H9 (cell line): ENCODE data around the gene SPEM3. TPM values are rescaled to one million over a fixed set of nuclear protein-coding genes. Genes with fewer than 3 reads are reported as not detected.
A peak's percentile ranks its signal among the peaks of the same experiment; 100 is the strongest.

Experiments
- DNase-seq: peaks from one replicate; pipeline ENCODE4 v3.0.0-alpha.2; 2017
- H2AFZ ChIP-seq: one replicate; pipeline ENCODE4 v1.6.1; 2013; ENCODE audit warnings: mild to moderate bottlenecking, low read length, control low read depth, moderate library complexity
- H2AK5ac ChIP-seq: 2 replicates; pipeline ENCODE4 v1.6.1; 2013; ENCODE audit warnings: low read length, control low read depth, mixed read lengths; ENCODE audit not compliant: insufficient read length
- H2BK120ac ChIP-seq: one replicate; pipeline ENCODE4 v1.6.1; 2013; ENCODE audit warnings: low read depth, mild to moderate bottlenecking, low read length, control low read depth, inconsistent platforms; ENCODE audit not compliant: poor library complexity, severe bottlenecking
- H2BK12ac ChIP-seq: 2 replicates; pipeline ENCODE4 v1.6.1; 2013; ENCODE audit warnings: low read length, control low read depth, mixed read lengths, low read depth; ENCODE audit not compliant: insufficient read length
- H2BK15ac ChIP-seq: 2 replicates; pipeline ENCODE4 v1.6.1; 2013; ENCODE audit warnings: low read depth, low read length, control low read depth
- H2BK20ac ChIP-seq: one replicate; pipeline ENCODE4 v1.6.1; 2013; ENCODE audit warnings: low read depth, mild to moderate bottlenecking, low read length, control low read depth, inconsistent platforms; ENCODE audit not compliant: poor library complexity, severe bottlenecking
- H2BK5ac ChIP-seq: 2 replicates; pipeline ENCODE4 v1.6.1; 2013; ENCODE audit warnings: low read length, control low read depth, mixed read lengths; ENCODE audit not compliant: insufficient read length
- H3K14ac ChIP-seq: 2 replicates; pipeline ENCODE4 v1.6.1; 2013; ENCODE audit warnings: low read length, control low read depth; ENCODE audit not compliant: insufficient read depth
- H3K18ac ChIP-seq: 2 replicates; pipeline ENCODE4 v1.6.1; 2013; ENCODE audit warnings: low read depth, mild to moderate bottlenecking, mixed read lengths, low read length, control low read depth; ENCODE audit not compliant: insufficient read length
- H3K23ac ChIP-seq: 2 replicates; pipeline ENCODE4 v1.6.1; 2013; ENCODE audit warnings: low read length, control low read depth, mixed read lengths, low read depth; ENCODE audit not compliant: insufficient read length
- H3K23me2 ChIP-seq: 2 replicates; pipeline ENCODE4 v1.6.1; 2013; ENCODE audit warnings: low read depth, mild to moderate bottlenecking, mixed read lengths, low read length, control low read depth; ENCODE audit not compliant: insufficient read length, poor library complexity, severe bottlenecking
- H3K27ac ChIP-seq: 2 replicates; pipeline ENCODE4 v1.5.1; 2013; ENCODE audit warnings: low read length, control low read depth, mixed read lengths, low read depth; ENCODE audit not compliant: insufficient read length
- H3K27me3 ChIP-seq: 2 replicates; pipeline ENCODE4 v1.6.1; 2013; ENCODE audit warnings: low read length, control low read depth, inconsistent platforms; ENCODE audit not compliant: insufficient read depth
- H3K4ac ChIP-seq: 2 replicates; pipeline ENCODE4 v1.6.1; 2013; ENCODE audit warnings: low read depth, mild to moderate bottlenecking, control low read depth, inconsistent platforms, low read length, moderate library complexity
- H3K4me1 ChIP-seq: 2 replicates; pipeline ENCODE4 v1.6.1; 2013; ENCODE audit warnings: low read length, control low read depth, inconsistent platforms; ENCODE audit not compliant: insufficient read depth
- H3K4me2 ChIP-seq: 2 replicates; pipeline ENCODE4 v1.6.1; 2013; ENCODE audit warnings: low read length, control low read depth, mixed read lengths; ENCODE audit not compliant: insufficient read length, insufficient read depth
- H3K56ac ChIP-seq: 2 replicates; pipeline ENCODE4 v1.6.1; 2013; ENCODE audit warnings: low read depth, mild to moderate bottlenecking, mixed read lengths, low read length, control low read depth; ENCODE audit not compliant: insufficient read length
- H3K79me1 ChIP-seq: 2 replicates; pipeline ENCODE4 v1.6.1; 2013; ENCODE audit warnings: low read depth, mild to moderate bottlenecking, moderate library complexity, low read length, control low read depth, inconsistent platforms; ENCODE audit not compliant: insufficient read depth, poor library complexity, severe bottlenecking
- H3K79me2 ChIP-seq: 2 replicates; pipeline ENCODE4 v1.6.1; 2013; ENCODE audit warnings: low read length, control low read depth, inconsistent platforms; ENCODE audit not compliant: insufficient read depth
- H3K9ac ChIP-seq: 2 replicates; pipeline ENCODE4 v1.6.1; 2013; ENCODE audit warnings: low read length, control low read depth, mixed read lengths; ENCODE audit not compliant: insufficient read length; ENCODE audit errors: extremely low read depth
- H3K9me3 ChIP-seq: one replicate; pipeline ENCODE4 v1.6.1; 2013; ENCODE audit warnings: low read depth, low read length, inconsistent platforms; ENCODE audit not compliant: control insufficient read depth
- H3T11ph ChIP-seq: one replicate; pipeline ENCODE4 v1.6.1; 2013; ENCODE audit warnings: mild to moderate bottlenecking, low read length, control low read depth, inconsistent platforms
- H4K20me1 ChIP-seq: one replicate; pipeline ENCODE4 v1.6.1; 2013; ENCODE audit not compliant: control insufficient read depth, insufficient read length, insufficient read depth
- H4K5ac ChIP-seq: 2 replicates; pipeline ENCODE4 v1.6.1; 2013; ENCODE audit warnings: low read depth, mild to moderate bottlenecking, mixed read lengths, low read length, control low read depth; ENCODE audit not compliant: insufficient read length
- H4K8ac ChIP-seq: replicated peaks from 2 replicates; pipeline ENCODE4 v1.6.1; 2013; ENCODE audit warnings: low read length, control low read depth, mixed read lengths, low read depth; ENCODE audit not compliant: insufficient read length
- H4K91ac ChIP-seq: 2 replicates; pipeline ENCODE4 v1.6.1; 2013; ENCODE audit warnings: low read depth, mild to moderate bottlenecking, moderate library complexity, mixed read lengths, low read length, control low read depth; ENCODE audit not compliant: insufficient read length
- H3K27ac Mint-ChIP-seq, 3 experiments: 2 replicates in 2 of 3; 3 replicates in 1 of 3; pipeline ENCODE4 v1.8.0; 2020 to 2021; ENCODE audit warnings: mixed read lengths in 3 of 3, mild to moderate bottlenecking in 1 of 3, moderate library complexity in 1 of 3
- H3K27me3 Mint-ChIP-seq: 2 replicates; pipeline ENCODE4 v1.8.0; 2021; ENCODE audit warnings: low read depth, mild to moderate bottlenecking, moderate library complexity, mixed read lengths
- H3K36me3 Mint-ChIP-seq, 3 experiments: 2 replicates in 2 of 3; 3 replicates in 1 of 3; pipeline ENCODE4 v1.8.0; 2020 to 2021; ENCODE audit warnings: low read depth in 3 of 3, mixed read lengths in 3 of 3; ENCODE audit not compliant: insufficient read depth in 1 of 3
- H3K4me1 Mint-ChIP-seq, 2 experiments: 2 replicates each; pipeline ENCODE4 v1.8.0; 2020; ENCODE audit warnings: mixed read lengths in 2 of 2
- H3K4me3 Mint-ChIP-seq, 2 experiments: 2 replicates in 1 of 2; 3 replicates in 1 of 2; pipeline ENCODE4 v1.8.0; 2020 to 2021; ENCODE audit warnings: mild to moderate bottlenecking in 2 of 2, mixed read lengths in 2 of 2, moderate library complexity in 1 of 2
- H3K9me3 Mint-ChIP-seq, 2 experiments: 2 replicates in 1 of 2; 3 replicates in 1 of 2; pipeline ENCODE4 v1.8.0; 2020; ENCODE audit warnings: mild to moderate bottlenecking in 2 of 2, mixed read lengths in 2 of 2, moderate library complexity in 1 of 2
- CTCF ChIP-seq: fragments of 200-600 bp; sonication (generic); conservative IDR thresholded peaks from 3 replicates; pipeline ENCODE4 v1.8.0; 2021; ENCODE audit warnings: antibody characterized with exemption, mild to moderate bottlenecking
- WGBS: extraction: QIAGEN DNeasy Blood & Tissue Kit; methylation state at CpG from one replicate; pipeline ENCODE4 v1.1.7; 2013; ENCODE audit warnings: missing lambda C conversion rate, low lambda C conversion rate, mixed read lengths; ENCODE audit not compliant: insufficient read length; ENCODE audit errors: extremely low coverage; 5-methylcytosine and 5-hydroxymethylcytosine counted together
- total RNA-seq: library from RNA; stranded (reverse); gene quantifications from 2 replicates; pipeline ENCODE4 v1.2.1, GENCODE V29; 2021

Gene SPEM3
- total RNA-seq, 1 experiment from 2014 or later: not detected

- H3K4me3 Mint-ChIP-seq: peak overlapping the region in 1 of 2 experiments; percentile 10; a peak in 2 of 5 replicates
- peaks cover 0 to 13% (median 2%) of the 10 kb centered on the region in 3 experiments; a peak in 3 of 7 replicates for H3K36me3 Mint-ChIP-seq
- no peak overlapping the region for H3T11ph ChIP-seq
- H3K14ac ChIP-seq: no peak overlapping the region
- H4K20me1 ChIP-seq: no peaks in the 10 kb centered on the region
- no peak overlapping the region for H2BK12ac ChIP-seq
- no peak overlapping the region for H2AK5ac ChIP-seq
- H3K9ac ChIP-seq: no peak overlapping the region
- TF ChIP-seq CTCF: no peak
- H4K5ac ChIP-seq: no peak overlapping the region
- no peak overlapping the region for H2BK120ac ChIP-seq
- H2BK20ac ChIP-seq: no peak overlapping the region
- H3K4me1 Mint-ChIP-seq: peaks cover 41 to 55% of the 10 kb centered on the region in 2 experiments
- H3K79me1 ChIP-seq: no peaks in the 10 kb centered on the region
- H2BK15ac ChIP-seq: no peak overlapping the region
- H4K8ac ChIP-seq: no peak overlapping the region
- no peak overlapping the region for H3K27ac Mint-ChIP-seq
- no peak overlapping the region for H3K56ac ChIP-seq
- no peak for DNase-seq
- no peak overlapping the region for H3K4me2 ChIP-seq
- H2AFZ ChIP-seq: no peak overlapping the region
- no peaks in the 10 kb centered on the region; the same call in 1 of the 2 replicates for H3K4me1 ChIP-seq
- H3K27me3 ChIP-seq: peaks cover 8% of the 10 kb centered on the region
- WGBS: no CpG with 5 or more reads among the region's 2 CpGs
- H3K27me3 Mint-ChIP-seq: peaks cover 32% of the 10 kb centered on the region
- H3K27ac ChIP-seq: no peak overlapping the region
- H3K79me2 ChIP-seq: no peaks in the 10 kb centered on the region
- no peak overlapping the region for H4K91ac ChIP-seq
- no peak overlapping the region for H2BK5ac ChIP-seq
- H3K18ac ChIP-seq: no peak overlapping the region
- no peak overlapping the region for H3K23ac ChIP-seq
- no peaks in the 10 kb centered on the region; a peak in 1 of 5 replicates for H3K9me3 Mint-ChIP-seq
- peaks cover 33% of the 10 kb centered on the region for H3K23me2 ChIP-seq
- no peaks in the 10 kb centered on the region for H3K9me3 ChIP-seq
- H3K4ac ChIP-seq: no peak overlapping the region
Measured at GRCh38 chr17:7442142-7442541, 13.5 kb downstream of the SPEM3 start.
